CD4-positive, alpha-beta T cell treated with Interferon gamma for 1 hour (primary cell): ENCODE measurements around the gene ZDHHC17.

Experiments
- DNase-seq: peaks from one replicate; pipeline ENCODE4 v3.0.0-alpha.2; 2020

ZDHHC17 gene

DNA sequence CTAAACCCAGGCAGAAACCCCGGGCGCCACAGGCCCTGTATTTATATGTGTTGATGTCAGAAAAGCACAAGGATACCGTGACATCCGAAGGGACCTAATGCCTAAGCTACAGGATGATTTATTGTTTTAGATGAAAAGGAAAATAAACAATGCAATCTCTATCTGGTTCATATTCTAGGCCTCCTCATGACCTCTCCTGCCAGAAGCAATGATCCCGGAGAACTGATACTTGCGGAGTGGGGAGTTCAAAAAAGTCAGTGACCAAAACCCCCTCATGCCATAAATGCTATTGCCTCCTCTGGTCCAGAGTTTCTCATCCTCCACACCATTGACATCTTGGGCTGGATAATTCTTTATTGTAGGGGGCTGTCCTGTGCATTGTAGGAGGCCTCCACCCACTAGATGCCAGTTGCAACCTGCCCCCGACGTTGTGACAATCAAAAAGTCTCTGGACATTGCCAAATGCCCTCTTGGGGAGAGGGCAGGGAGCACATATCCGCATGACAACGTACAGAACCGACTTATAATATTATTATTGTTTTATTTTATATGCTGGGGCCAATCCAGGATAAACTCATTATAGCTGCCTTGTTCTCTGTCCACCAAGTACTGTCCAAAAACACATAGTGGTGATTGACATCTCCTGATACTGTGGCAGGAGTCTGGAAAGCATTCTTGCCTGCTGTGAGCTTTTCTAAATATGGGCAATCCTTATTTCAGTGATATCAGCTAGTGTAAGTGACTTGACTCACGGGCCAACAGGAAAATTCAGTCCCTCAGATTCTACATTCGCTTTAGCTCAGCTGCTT is 116.0 kb downstream of the ZDHHC17 start:
- DNase-seq = no peak

DNA sequence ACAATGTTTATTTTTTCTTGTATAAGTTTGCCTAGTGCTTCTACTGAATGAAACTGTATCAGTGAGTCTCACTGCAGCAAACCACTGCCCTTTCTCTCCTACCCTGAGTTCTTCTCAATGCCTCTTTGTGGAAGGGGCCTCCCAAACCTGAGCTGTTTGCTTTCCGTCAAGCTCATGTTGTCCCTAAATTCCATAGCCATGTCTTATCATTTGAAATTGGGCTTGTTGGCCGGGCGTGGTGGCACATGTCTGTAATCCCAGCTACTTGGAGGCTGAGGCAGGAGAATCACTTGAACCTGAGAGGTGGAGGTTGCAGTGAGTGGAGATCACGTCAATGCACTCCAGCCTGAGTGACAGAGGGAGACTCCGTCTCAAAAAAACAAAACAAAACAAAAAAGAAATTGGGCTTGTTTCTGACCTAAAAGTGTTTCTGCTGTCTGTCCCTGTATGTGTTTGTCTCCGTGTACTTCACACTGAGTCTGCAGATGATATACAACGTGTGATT is 116.7 kb downstream of the ZDHHC17 start:
- DNase-seq = no peak

DNA sequence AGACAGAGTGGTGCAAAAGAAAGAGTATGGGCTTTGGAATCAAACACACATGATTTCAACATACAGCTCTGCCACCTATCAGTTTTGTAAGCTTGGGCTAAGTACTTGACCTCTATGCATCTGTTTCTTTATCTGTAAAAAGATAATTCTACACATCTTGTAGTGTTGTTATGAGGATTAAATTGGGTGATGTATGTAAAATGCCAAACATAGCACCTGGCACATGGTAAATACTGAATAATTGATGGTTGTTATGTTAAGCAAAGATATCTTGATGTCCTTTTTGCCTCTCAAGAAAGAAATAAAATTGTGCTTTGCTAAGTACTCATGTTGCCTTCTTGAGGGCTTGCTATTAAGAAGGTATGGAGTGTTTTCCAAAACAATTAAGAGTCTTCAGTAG is 117.2 kb downstream of the ZDHHC17 start:
- no peak for DNase-seq

DNA sequence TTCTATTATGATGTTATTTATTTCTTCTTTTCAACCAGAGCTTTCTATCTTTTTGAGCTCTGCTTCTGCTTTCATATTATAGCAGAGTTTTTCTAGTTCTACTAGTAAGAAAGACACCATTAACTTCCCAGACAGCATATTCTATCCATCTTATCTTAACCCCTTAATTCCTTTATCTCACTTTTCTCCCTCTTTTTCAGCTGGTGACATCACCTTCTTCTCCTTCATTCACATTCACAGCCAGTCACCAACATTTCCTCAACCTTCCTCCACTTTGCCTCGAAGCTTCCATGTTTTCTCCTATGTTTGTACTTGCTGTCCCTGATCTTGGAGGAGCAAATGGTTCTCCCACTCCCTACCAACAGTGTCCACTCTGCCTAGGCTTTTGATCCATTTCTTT is 118.5 kb downstream of the ZDHHC17 start:
- DNase-seq = no peak

DNA sequence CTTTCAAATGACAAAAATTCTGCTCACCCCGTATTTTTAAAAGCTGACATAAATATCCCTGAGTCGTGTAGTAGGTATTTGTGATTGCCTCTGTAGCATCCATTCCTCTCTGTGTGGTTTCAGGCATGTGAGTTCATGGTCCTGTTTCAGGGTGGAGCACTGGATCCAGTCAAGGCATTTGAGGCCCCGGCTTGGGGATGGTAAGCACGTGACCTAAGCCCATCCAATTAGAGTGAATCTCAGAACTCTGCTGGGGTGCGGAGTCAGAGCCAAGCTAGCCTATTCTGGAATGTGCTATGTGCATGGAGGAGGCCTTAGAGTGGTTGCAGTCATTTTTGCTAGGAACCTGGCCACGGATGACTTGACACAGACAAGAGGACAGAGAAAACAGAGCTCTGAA is 119.2 kb downstream of the ZDHHC17 start:
- DNase-seq = no peak

DNA sequence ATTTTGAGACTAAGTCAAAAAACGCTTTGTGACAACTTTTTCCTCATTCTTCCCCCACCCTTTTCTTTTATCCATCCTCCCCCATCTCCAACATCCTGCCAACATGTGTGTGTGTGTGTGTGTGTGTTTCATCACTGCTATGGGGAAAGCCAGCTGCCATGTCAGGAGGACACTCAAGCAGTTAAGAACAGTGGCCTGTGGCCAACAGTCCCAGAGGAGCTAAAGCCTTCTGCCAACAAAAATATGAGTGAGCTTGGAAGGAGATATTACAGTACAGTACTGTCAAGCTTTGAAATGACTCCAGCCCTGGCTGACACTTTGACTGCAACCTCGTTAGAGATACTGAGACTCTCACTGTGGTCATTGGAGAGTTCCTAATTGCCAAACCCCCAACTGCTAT is 119.9 kb downstream of the ZDHHC17 start:
- no peak for DNase-seq

DNA sequence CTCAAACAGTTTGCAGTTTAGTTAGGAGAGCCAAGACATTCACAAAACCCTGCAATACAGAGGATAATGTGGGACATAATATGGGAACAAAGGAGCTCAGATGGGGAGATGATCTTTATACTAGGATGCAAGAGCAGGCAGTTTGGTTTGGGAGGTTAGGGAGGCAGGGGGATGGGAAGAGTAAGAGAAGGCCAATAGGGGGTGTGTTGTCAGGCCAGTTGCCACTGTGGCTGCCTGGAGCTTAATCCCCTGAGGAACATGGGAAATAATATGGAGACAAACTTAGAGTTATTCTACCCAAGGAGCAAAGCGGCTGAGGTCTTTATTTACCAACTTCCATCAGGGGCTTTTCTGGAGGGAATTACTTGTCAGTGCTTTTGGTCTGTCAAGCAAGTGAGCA is 124.9 kb downstream of the ZDHHC17 start:
- DNase-seq = no peak

DNA sequence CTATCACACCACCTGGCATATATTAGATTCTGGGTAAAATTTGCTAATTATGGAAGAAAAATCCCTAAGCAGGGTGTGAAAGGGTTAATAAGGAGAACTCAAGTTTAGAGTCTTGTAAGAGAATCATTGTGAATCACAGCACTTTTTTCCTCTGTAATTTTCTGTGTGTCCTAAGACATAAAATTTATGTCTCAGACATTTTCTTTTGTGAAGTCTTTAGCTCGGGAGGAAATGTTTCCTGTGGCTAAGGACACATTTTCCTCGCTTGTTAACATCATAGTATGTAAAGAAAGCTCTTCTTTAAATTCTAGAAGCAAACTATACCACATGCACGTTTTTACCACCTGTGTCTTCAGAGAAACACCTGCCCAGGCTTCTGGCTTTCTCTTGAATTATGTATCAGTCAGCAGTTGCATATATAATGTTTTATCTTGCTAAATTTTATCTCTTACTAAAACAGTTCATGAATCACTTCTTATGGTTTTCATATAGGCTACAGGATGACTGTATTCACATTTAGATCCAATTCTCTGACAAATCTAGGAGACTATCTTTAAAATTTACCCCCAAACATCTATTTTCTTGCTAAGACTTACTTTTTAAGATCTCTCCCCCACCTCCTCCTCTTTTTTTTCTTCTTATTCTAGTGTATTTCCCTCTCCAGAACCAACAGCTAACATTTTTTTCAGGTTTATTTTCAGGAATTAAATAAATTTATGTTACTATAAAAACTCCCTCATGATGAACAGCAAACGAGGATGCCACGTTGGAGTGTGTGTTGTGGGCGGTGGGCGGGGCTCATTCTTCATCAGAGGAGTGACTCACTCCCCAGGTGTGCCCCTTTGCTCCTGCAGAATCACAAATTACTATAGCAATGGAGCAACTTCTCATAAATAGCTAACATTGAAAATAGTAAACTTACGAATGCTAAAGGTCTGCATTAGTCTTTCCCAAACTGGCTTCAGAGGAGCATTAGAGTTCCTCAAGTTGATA is 126.5 kb downstream of the ZDHHC17 start:
- DNase-seq = no peak

DNA sequence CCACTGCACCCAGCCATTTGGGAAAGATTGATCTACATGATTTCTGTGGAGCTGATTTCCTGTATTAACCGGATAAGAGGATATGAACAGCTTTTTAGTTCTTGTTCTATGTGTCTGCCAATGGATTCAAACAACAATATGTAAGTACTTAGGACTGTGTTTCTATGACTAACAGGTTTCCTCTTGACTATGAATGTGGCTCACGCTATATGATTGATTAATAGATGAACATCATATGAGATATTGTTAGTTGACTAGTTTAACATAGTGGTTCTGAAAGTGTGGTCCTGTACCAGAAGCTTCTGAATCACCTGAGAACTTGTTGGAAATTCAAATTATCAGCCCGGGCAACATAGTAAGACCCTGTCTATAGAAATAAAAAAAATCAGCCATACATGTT is 127.7 kb downstream of the ZDHHC17 start:
- no peak for DNase-seq

DNA sequence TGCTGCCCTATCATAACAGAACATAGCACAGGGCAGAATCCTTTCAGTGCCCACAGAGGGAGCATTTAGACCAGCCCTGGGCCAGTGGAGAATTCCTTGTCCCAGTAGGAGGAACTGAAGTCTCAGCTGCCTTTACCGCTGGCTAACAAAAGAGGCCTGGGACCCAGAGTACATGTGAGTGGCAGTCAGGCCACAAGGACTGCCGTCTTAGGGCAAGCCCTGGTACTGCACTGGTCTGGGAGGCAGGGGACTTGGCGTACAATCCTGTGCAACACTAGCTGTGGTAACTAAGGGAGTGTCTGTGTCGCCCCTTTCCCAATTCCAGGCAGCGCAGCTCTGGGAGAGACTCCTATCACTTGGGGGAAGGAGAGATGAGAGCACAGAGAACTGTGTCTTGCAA is 131.9 kb downstream of the ZDHHC17 start:
- DNase-seq = no peak

DNA sequence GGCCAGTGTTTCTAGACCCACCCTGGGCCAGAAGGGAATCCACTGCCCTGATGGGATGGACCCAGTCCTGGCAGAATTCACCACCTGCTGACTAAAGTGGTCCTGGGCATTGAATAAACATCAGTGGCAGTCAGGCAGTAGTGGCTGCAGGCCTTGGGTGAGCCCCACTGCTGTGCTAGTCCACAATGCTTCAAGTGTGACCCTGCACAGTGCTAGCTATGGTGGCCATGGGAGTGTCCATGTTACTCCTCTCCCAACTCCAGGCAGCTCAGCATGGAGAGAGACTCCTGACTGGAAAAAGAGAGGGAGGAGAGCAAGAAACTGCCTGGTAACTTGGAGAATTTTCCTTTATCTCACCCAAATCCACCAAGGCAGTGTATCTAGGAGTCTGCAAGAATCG is 132.4 kb downstream of the ZDHHC17 start:
- DNase-seq = no peak

DNA sequence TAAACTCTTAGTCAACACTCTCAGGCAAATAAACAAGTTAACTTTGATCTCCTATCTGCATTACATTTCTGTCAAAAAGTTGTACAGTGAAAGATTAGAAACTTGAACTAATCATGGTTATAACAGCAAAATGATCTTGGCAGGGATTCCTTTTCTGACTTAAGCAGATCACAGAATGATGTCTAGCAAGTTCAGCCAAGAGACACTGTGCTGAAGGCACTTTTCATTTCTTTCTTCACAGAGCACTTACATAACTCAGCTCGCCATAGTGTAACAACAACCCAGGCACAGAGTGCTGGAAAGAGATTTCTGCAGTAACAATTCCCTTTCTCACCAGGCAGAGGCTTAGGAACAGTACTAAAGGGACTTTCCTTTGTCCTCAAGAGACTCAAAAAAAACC is 134.5 kb downstream of the ZDHHC17 start:
- no peak for DNase-seq

DNA sequence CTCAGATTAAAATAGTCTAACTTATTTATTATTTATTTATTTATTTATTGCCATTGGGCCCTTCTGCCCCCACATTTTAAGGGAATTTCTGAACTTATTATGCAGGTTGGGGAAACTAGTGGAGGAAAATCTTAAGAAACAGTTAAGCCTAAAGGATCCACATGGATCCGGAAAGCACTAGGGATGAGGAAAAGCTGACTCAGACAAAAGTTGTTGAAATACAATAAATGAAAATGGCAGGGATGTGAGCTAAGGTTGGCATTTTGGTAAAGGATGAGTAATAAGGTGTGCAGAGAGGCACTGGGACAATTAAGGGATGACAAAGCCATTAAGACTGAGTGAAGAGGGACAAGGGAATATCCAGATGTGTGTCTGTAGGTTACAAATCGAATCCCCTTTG is 135.6 kb downstream of the ZDHHC17 start:
- no peak for DNase-seq

DNA sequence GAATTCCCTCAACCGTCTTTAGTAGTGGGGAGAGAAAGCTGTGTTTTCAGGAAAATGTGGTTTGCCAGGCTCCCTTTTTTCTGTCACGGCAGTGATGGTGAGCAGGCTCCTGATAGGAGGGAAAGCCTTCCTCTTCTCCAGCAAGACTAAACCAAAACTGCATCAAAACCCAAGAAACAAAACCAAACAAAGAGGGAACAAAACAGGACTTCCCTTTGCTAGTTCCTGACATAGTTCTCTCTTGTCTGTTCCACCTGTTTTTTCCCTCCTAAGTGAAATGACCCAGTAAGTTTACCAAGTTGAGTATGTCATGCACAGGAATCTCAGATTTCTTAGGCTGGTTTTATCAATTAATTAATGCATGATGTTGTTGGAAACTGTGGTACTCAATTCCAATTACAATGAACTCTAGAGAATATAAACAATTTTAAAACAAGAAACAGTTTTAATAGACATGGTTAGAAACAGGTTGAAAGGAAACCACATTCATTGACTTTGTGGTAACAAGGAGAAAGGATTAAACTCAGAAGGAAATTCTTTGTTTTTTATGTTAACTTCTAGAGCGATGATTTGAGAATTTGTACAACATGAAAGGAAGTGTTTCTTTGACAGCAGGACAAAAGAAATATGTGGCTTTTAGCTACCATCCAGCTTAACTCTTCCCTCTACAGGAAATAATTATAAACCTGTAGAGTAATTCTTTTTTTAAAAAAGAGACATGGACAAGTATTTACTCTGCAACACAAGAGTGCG is 137.9 kb downstream of the ZDHHC17 start:
- DNase-seq = no peak
